A673 (cell line): ENCODE results near the gene DNAJC10. TPM values are rescaled to one million over a fixed set of nuclear protein-coding genes. Genes with fewer than 3 reads are reported as not detected.
"Not testable (repeated sequence)": the region's sequence is repeated elsewhere in the genome, so short reads cannot be mapped to it uniquely, and the experiment has no call there.

Experiments
- BruUV-seq: library from RNA; stranded (reverse); fragments of 400-500 nt; replicated peaks from 2 replicates; lab custom pipeline; 2021; lab: Mats Ljungman, UMichigan
- CTCF ChIA-PET: fragments of 300-600 bp; sonication (Branson Sonifier 250); formaldehyde crosslinking; loops from one replicate; lab custom pipeline; 2022; ENCODE audit warnings: antibody characterized with exemption; lab: Charles Lee
- POLR2A ChIA-PET: fragments of 300-600 bp; sonication (Branson Sonifier 250); formaldehyde crosslinking; loops from one replicate; lab custom pipeline; 2022; ENCODE audit warnings: antibody characterized with exemption; ENCODE audit not compliant: low non-redundant PET; lab: Charles Lee
- DNase-seq: peaks from one replicate; pipeline ENCODE4 v3.0.0-alpha.2; 2015; ENCODE audit warnings: low spot score
- H3K27ac ChIP-seq: fragments of 200-600 bp; sonication (generic); 2 replicates; pipeline ENCODE4 v1.5.1; 2016; ENCODE audit warnings: mixed run types, low read depth, mild to moderate bottlenecking, mixed read lengths, antibody characterized with exemption, low read length; ENCODE audit not compliant: poor library complexity, severe bottlenecking
- H3K27me3 ChIP-seq: fragments of 200-600 bp; sonication (generic); replicated peaks from 2 replicates; pipeline ENCODE4 v1.6.1; 2017; ENCODE audit warnings: mixed run types, low read depth, mild to moderate bottlenecking, mixed read lengths, antibody characterized with exemption, low read length; ENCODE audit not compliant: insufficient read depth, poor library complexity
- H3K36me3 ChIP-seq: fragments of 200-600 bp; sonication (generic); 2 replicates; pipeline ENCODE4 v1.6.1; 2016; ENCODE audit warnings: mixed run types, mild to moderate bottlenecking, mixed read lengths, antibody characterized with exemption, low read length; ENCODE audit not compliant: insufficient read depth, poor library complexity, severe bottlenecking
- H3K4me1 ChIP-seq: fragments of 200-600 bp; sonication (generic); 2 replicates; pipeline ENCODE4 v1.6.1; 2017; ENCODE audit warnings: mixed run types, mild to moderate bottlenecking, mixed read lengths, antibody characterized with exemption, low read length; ENCODE audit not compliant: insufficient read depth, poor library complexity, severe bottlenecking
- H3K4me3 ChIP-seq: fragments of 200-600 bp; sonication (generic); 2 replicates; pipeline ENCODE4 v1.5.1; 2016; ENCODE audit warnings: low read depth, mixed run types, mild to moderate bottlenecking, mixed read lengths, low read length; ENCODE audit not compliant: poor library complexity, severe bottlenecking
- H3K9me3 ChIP-seq: fragments of 200-600 bp; sonication (generic); 2 replicates; pipeline ENCODE4 v1.6.1; 2016; ENCODE audit warnings: mixed run types, low read depth, mild to moderate bottlenecking, mixed read lengths, antibody characterized with exemption, low read length; ENCODE audit not compliant: poor library complexity, severe bottlenecking
- EZH2 ChIP-seq: fragments of 200-600 bp; sonication (generic); IDR thresholded peaks from 2 replicates; pipeline ENCODE4 v1.6.1; 2017; ENCODE audit warnings: borderline replicate concordance, low read depth, mild to moderate bottlenecking, mixed read lengths, antibody characterized with exemption, low read length; ENCODE audit not compliant: poor library complexity, severe bottlenecking
- intact Hi-C: fragments of 100-400 bp; cut with micrococcal nuclease; formaldehyde crosslinking; loops from one replicate; pipeline ENCODE4 v1.10.0; 2022; ENCODE audit not compliant: unreplicated experiment
- total RNA-seq: library from RNA; stranded (reverse); gene quantifications from 2 replicates; pipeline ENCODE4 v1.2.3, GENCODE V29; 2021
- TF ChIP-seq, protein P1 (sequence below): fragments of 300-800, 200-600 bp; sonication (generic); conservative IDR thresholded peaks from 2 replicates; pipeline ENCODE4 v1.5.1; 2017; ENCODE audit warnings: low read depth, mild to moderate bottlenecking, antibody characterized with exemption, low read length, moderate library complexity, mixed read lengths

DNAJC10 gene
- total RNA-seq, 1 experiment from 2014 or later, result 101 TPM

DNA sequence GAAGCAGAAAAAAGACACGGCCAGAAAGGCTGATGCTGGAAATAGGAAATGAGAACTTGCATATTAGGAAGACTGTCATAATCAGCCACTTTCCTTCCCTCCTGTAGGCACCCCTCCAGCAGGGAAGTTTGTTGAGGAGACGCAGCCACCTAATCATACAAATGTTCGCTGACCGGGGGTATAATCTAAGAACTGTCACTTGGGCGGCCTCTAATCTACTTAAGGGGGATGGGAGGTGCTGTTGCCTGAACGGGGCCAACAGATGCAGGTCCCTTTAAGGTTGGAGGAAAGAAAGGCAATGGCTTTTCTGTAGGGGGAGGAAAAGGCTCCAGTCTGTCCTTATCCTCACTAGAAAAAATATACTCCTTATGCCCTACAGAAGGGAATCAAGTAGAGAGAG, 50.6 kb downstream of the DNAJC10 start:
- Histone ChIP-seq H3K4me1 (peaks cover 7% of the 10 kb centered on the region), H3K9me3 (no peaks in the 10 kb centered on the region), H3K27ac (no peak overlapping the region), H3K36me3 (peaks cover 14% of the 10 kb centered on the region), H3K27me3 (no peaks in the 10 kb centered on the region), H3K4me3 (no peak overlapping the region)
- no peak for DNase-seq
- TF ChIP-seq, protein P1, sequence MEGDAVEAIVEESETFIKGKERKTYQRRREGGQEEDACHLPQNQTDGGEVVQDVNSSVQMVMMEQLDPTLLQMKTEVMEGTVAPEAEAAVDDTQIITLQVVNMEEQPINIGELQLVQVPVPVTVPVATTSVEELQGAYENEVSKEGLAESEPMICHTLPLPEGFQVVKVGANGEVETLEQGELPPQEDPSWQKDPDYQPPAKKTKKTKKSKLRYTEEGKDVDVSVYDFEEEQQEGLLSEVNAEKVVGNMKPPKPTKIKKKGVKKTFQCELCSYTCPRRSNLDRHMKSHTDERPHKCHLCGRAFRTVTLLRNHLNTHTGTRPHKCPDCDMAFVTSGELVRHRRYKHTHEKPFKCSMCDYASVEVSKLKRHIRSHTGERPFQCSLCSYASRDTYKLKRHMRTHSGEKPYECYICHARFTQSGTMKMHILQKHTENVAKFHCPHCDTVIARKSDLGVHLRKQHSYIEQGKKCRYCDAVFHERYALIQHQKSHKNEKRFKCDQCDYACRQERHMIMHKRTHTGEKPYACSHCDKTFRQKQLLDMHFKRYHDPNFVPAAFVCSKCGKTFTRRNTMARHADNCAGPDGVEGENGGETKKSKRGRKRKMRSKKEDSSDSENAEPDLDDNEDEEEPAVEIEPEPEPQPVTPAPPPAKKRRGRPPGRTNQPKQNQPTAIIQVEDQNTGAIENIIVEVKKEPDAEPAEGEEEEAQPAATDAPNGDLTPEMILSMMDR, result no peak
- no peak for TF ChIP-seq EZH2
- POLR2A ChIA-PET, result no interaction called here
- intact Hi-C loops, result loop anchor here (5.0 kb wide), 1 partner anchor 216 kb away; no protein-coding TSS in a partner anchor
- CTCF ChIA-PET, result interaction anchor here (0.5 kb wide), 1 partner anchor 29 kb away, joined by 3 read pairs; no protein-coding TSS in a partner anchor
- no TSS peak for BruUV-seq

DNA sequence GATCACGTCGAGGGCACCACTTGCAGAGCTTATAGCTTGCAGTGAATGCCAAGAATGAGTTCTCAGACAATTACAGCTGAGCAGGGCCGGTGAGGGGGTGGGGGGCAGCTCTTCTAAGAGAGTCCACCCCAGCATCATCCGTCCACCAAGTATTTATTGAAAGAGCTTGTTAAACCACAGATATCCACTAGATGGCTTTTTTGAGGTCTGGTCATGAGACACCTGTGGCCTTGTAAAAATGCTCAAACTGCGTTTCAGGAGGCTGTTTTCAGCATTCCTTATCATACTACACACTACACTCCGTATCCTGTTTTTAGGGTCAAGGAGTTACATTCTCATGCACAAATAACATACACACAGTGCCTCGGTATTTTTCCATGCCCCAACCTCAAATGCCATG, 51.5 kb downstream of the DNAJC10 start:
- peak; percentile 43 for DNase-seq
- CTCF ChIA-PET, result interaction anchor here (0.6 to 1.2 kb wide), 4 partner anchors 19 to 212 kb away, joined by 3 to 12 read pairs (median 6); partner anchors contain the start of gene DNAJC10
- Histone ChIP-seq H3K36me3 (peaks cover 12% of the 10 kb centered on the region), H3K4me3 (no peak overlapping the region), H3K27ac (no peak overlapping the region), H3K27me3 (no peaks in the 10 kb centered on the region), H3K9me3 (no peaks in the 10 kb centered on the region), H3K4me1 (no peaks in the 10 kb centered on the region)
- no TSS peak for BruUV-seq
- POLR2A ChIA-PET, result no interaction called here
- no peak for TF ChIP-seq EZH2
- TF ChIP-seq, protein P1, result peak; percentile 50
- intact Hi-C loops, result loop anchor here (5.0 kb wide), 1 partner anchor 215 kb away; no protein-coding TSS in a partner anchor

DNA sequence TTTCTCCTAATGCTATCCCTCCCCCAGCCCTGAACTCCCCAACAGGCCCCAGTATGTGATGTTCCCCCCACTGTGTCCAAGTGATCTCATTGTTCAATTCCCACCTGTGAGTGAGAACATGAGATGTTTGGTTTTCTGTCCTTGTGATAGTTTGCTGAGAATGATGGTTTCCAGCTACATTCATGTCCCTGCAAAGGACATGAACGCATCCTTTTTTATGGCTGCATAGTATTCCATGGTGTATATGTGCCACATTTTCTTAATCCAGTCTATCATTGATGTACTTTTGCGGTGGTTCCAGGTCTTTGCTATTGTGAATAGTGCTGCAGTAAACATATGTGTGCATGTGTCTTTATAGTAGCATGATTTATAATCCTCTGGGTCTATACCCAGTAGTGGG, 52.9 kb downstream of the DNAJC10 start:
- CTCF ChIA-PET, result not testable (repeated sequence)

DNA sequence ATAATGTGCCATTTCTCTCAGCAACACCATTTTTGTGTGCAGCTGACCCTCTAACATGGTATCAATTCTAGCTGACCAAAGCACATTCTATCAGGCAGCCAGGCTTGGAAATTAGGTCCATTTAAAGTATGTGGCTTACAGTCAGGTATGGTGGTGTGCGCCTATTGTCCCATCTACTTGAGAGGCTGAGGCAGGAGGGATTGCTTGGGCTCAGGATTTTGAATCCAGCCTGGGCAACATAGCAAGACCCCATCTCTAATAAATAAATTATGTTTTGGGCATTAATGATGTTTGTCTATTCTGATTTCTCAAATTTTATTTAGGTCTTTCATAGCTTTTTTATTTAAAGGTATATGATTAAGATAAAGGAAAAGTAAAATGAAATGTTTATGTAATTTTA, 63.3 kb downstream of the DNAJC10 start:
- no TSS peak for BruUV-seq
- peaks cover 1% of the 10 kb centered on the region for H3K4me1 ChIP-seq
- intact Hi-C loops, result no loop called here
- H3K9me3 ChIP-seq, result peaks cover 7% of the 10 kb centered on the region
- TF ChIP-seq, protein P1, result no peak
- no peak for TF ChIP-seq EZH2
- H3K27me3 ChIP-seq, result no peaks in the 10 kb centered on the region
- H3K4me3 ChIP-seq, result no peak overlapping the region
- H3K27ac ChIP-seq, result no peak overlapping the region
- ChIA-PET POLR2A (no interaction called here), CTCF (no interaction called here)
- H3K36me3 ChIP-seq, result peaks cover 39% of the 10 kb centered on the region
- no peak for DNase-seq

More for the DNA sequence above, 52.9 kb downstream of the DNAJC10 start:
- H3K27ac ChIP-seq, POLR2A ChIA-PET, H3K9me3 ChIP-seq, DNase-seq, H3K4me1 ChIP-seq, H3K27me3 ChIP-seq, BruUV-seq, H3K36me3 ChIP-seq, H3K4me3 ChIP-seq: not testable (repeated sequence)
- intact Hi-C loops, result loop anchor here (5.0 kb wide), 1 partner anchor 213 kb away; no protein-coding TSS in a partner anchor

DNA sequence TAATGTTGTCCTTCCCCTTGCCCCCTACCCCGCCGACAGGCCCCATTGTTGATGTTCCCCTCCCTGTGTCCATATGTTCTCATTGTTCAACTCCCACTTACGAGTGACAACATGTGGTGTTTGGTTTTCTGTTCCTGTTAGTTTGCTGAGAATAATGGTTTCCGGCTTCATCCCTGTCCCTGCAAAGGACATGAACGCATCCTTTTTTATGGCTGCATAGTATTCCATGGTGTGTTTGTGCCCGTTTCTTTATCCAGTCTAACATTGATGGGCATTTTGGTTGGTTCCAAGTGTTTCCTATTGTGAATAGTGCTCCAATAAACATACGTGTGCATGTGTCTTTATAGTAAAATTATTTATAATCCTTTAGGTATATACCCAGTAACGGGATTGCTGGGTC, 65.0 kb downstream of the DNAJC10 start:
- POLR2A ChIA-PET, H3K27me3 ChIP-seq, CTCF ChIA-PET, H3K27ac ChIP-seq, H3K4me3 ChIP-seq, BruUV-seq, H3K9me3 ChIP-seq, DNase-seq: not testable (repeated sequence)
- H3K4me1 ChIP-seq, result peaks cover 13% of the 10 kb centered on the region
- intact Hi-C loops, result loop anchor here (10.0 kb wide), 1 partner anchor 574 kb away; no protein-coding TSS in a partner anchor
- peaks cover 31% of the 10 kb centered on the region for H3K36me3 ChIP-seq
